GM20000 (cell line): ENCODE data around the gene PTPRN2.
"Not testable (repeated sequence)": the region's sequence is repeated elsewhere in the genome, so short reads cannot be mapped to it uniquely, and the experiment has no call there.

Source experiments
- DNase-seq: peaks from one replicate; pipeline ENCODE4 v3.0.0; 2012; ENCODE audit warnings: low spot score
- CTCF ChIP-seq: IDR thresholded peaks from 2 replicates; pipeline ENCODE4 v1.5.1; 2012; ENCODE audit warnings: mild to moderate bottlenecking, control low read depth; ENCODE audit errors: extremely low read depth, missing control alignments

The PTPRN2 gene

DNA sequence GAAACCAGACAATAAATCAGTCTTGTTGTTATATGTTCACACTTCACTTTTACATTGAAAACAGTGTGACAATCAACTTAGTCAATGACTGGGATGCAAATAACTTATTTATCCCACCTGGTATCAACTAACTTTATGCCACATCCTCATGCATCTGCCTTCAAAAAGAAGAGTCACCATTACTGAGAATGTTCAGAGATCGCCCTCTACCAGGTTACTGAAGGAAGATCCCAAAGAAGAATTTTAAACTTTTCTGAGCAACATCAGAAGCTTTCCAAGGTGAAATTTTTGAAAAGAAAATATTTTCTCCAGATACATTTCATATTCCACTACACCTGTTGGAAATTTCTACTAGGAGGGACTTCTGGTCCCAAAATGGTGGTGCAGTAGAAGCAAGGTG is 359.5 kb downstream of the PTPRN2 start:
- no peak for TF ChIP-seq CTCF

GRCh38 chr7:158227258-158227984 is 360.2 kb downstream of the PTPRN2 start:
- TF ChIP-seq CTCF, result no peak
- DNase-seq, result no peak

More for the DNA sequence above, 359.5 kb downstream of the PTPRN2 start:
- no peak for DNase-seq

DNA sequence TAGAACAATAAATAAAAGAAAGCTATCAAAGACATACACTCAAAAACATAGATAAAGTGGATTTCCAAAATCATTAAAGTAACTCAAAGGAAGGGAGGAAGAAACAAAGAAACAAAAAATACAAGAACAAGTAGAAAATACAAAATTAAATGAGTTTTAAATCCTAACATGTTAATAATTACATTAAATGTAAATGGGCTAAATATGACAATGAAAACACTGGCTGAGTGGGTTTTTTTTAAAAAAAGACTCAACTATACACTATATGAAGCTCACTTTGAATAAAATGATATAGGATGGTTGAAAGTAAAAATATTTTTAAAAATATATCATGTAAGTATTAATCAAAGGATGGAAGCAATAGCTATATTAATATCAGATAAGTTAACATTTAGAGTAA is 371.4 kb downstream of the PTPRN2 start:
- TF ChIP-seq CTCF, result no peak
- no peak for DNase-seq

- no peak for DNase-seq
- no peak for TF ChIP-seq CTCF
Observed at GRCh38 chr7:158209435-158209834, 378.2 kb downstream of the PTPRN2 start.

- TF ChIP-seq CTCF, result no peak
Observed at GRCh38 chr7:158206341-158206740, 381.3 kb downstream of the PTPRN2 start.

DNA sequence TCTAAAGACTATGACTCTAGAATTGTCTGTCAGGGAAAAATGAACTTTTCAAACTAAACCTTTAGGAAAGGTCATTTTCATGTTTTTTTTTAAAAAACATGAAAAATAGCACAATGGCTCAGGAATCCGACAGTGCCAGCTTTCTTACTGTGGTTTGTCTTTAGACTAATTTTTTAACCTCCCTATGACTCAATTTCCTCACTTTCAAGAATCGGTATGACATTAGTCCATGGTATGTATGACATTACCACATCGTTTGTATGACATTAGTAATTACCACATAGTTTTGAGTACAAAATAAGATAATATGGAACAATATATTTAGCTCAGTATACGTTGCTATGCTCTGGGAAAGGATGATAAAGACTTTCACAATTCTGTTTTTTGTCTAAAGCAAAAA is 383.2 kb downstream of the PTPRN2 start:
- no peak for DNase-seq
- no peak for TF ChIP-seq CTCF

More at GRCh38 chr7:158206341-158206740, 381.3 kb downstream of the PTPRN2 start:
- no peak for DNase-seq

- not testable (repeated sequence) for DNase-seq
Observed at GRCh38 chr7:158203948-158204347, 383.7 kb downstream of the PTPRN2 start.

- no peak for DNase-seq
- no peak for TF ChIP-seq CTCF
Observed at GRCh38 chr7:158194365-158194900, 393.2 kb downstream of the PTPRN2 start.
